Measurements from ENCODE around the gene SRPK2. TPM values are rescaled to one million over a fixed set of nuclear protein-coding genes. Genes with fewer than 3 reads are reported as not detected.

SRPK2 gene
- total RNA-seq, 4 donors from 2014 or later: 37.1 to 48.1 (median 46.3) TPM

- Histone ChIP-seq H3K4me1 (no peaks in the 10 kb centered on the region), H3K4me3 (replicated peaks in 1 of 3) (no peak overlapping the region), H3K27ac (no peak overlapping the region), H3K36me3 (peaks cover 14 to 20% of the 10 kb centered on the region in 2 donors), H3K9me3 (no peaks in the 10 kb centered on the region), H3K27me3 (no peaks in the 10 kb centered on the region)
- DNase-seq: no peak
- no peak for TF ChIP-seq CTCF (IDR thresholded peaks at IDR 0.05)
- TF ChIP-seq POLR2A (IDR thresholded peaks at IDR 0.05): no peak
- intact Hi-C loops (cut with DNase I): no loop called here
Observed at GRCh38 chr7:105094966-105095365, 293.8 kb downstream of the SRPK2 start.

- no peaks in the 10 kb centered on the region for H3K27me3 ChIP-seq
- intact Hi-C loops (cut with DNase I): no loop called here
- peaks cover 21 to 26% of the 10 kb centered on the region in 2 donors for H3K36me3 ChIP-seq
- TF ChIP-seq CTCF (IDR thresholded peaks at IDR 0.05) (no peak), POLR2A (IDR thresholded peaks at IDR 0.05) (no peak)
- WGBS, 2 donors: 96% methylated on average over 2 of the region's 2 CpGs
- H3K27ac ChIP-seq: no peak overlapping the region
- no peak overlapping the region for H3K4me3 ChIP-seq (replicated peaks in 1 of 3)
- no peak for DNase-seq
- no peaks in the 10 kb centered on the region for H3K4me1 ChIP-seq
- H3K9me3 ChIP-seq: no peaks in the 10 kb centered on the region
Observed at GRCh38 chr7:105088456-105088855, 300.3 kb downstream of the SRPK2 start.

DNA sequence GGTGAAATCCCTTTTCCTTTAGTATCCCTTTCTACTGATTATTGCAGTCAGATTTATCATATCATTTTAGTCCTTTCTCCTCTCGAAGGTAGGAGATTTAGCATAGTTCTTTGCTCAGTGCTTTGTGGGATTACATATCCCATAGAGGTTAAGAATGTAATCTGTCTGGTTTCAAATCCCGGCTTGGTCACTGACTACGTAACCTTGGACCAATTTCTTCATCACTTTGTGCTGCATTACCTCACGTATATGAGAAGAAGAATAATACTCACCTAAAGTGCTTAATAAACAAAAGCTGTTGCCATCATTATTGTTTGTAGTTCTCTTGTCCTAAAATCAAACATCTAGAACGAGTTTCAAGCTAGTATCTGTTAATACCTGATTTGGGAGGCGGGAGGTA, 300.7 kb downstream of the SRPK2 start:
- Histone ChIP-seq H3K27me3 (no peaks in the 10 kb centered on the region), H3K27ac (no peak overlapping the region), H3K4me1 (no peaks in the 10 kb centered on the region), H3K9me3 (no peaks in the 10 kb centered on the region), H3K4me3 (replicated peaks in 1 of 3) (no peak overlapping the region), H3K36me3 (peaks cover 22 to 24% of the 10 kb centered on the region in 2 donors)
- WGBS, 2 donors: 93 to 97% methylated on average over 6 of the region's 6 CpGs
- TF ChIP-seq CTCF (IDR thresholded peaks at IDR 0.05) (no peak), POLR2A (IDR thresholded peaks at IDR 0.05) (no peak)
- intact Hi-C loops (cut with DNase I): no loop called here
- DNase-seq: no peak

DNA sequence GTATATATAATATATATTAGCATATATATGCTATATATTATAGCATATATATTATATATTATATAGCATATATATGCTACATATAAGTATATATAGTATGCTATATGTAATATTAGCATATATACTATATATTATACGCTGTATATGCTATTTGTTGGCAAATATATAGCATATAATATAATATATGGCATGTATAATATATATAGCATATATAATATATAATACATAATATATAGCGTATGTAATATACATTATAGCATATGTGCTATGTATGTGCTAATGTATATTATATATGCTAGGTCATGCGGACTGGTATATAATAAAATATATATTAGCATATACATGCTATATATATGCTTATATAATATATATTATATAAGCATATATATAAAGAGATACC, 301.9 kb downstream of the SRPK2 start:
- no peak for DNase-seq
- no peaks in the 10 kb centered on the region for H3K9me3 ChIP-seq
- intact Hi-C loops (cut with DNase I): no loop called here
- peaks cover 23 to 24% of the 10 kb centered on the region in 2 donors for H3K36me3 ChIP-seq
- WGBS, 2 donors: 98% methylated on average over 3 of the region's 3 CpGs
- TF ChIP-seq CTCF (IDR thresholded peaks at IDR 0.05) (no peak), POLR2A (IDR thresholded peaks at IDR 0.05) (no peak)
- no peaks in the 10 kb centered on the region for H3K4me1 ChIP-seq
- no peak overlapping the region for H3K4me3 ChIP-seq (replicated peaks in 1 of 3)
- H3K27me3 ChIP-seq: no peaks in the 10 kb centered on the region
- no peak overlapping the region for H3K27ac ChIP-seq

DNA sequence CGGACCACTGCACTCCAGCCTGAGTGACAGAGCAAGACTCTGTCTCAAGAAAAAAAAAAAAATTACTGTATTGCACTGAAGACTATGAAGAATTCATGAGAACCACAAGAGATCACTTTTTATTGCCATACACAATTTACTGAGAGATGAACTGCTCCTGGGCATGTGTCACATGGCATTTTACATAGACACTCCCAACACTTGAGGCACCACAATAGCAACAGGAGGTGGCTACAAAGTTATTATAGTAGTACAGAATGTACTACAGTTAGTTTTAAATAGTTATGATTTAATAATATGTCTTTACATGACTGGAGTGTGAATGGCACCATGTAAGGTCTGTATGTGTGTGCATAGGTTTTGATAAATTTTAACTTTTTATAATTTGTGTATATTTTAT, 304.1 kb downstream of the SRPK2 start:
- Histone ChIP-seq H3K36me3 (peaks cover 29 to 32% of the 10 kb centered on the region in 2 donors), H3K4me3 (replicated peaks in 1 of 3) (no peak overlapping the region), H3K27ac (no peak overlapping the region), H3K9me3 (no peaks in the 10 kb centered on the region), H3K4me1 (no peaks in the 10 kb centered on the region), H3K27me3 (no peaks in the 10 kb centered on the region)
- TF ChIP-seq CTCF (IDR thresholded peaks at IDR 0.05): no peak
- no peak for TF ChIP-seq POLR2A (IDR thresholded peaks at IDR 0.05)
- no peak for DNase-seq
- WGBS, 2 donors: 100% methylated on average over 1 of the region's 1 CpG
- intact Hi-C loops (cut with DNase I): no loop called here
